ENCODE measurements around the gene CRHR1.
A peak's percentile ranks its signal among the peaks of the same experiment; 100 is the strongest.
"Not testable (repeated sequence)": the region's sequence is repeated elsewhere in the genome, so short reads cannot be mapped to it uniquely, and the experiment has no call there.

The CRHR1 gene

GRCh38 chr17:45847101-45847500 lies 63.0 kb downstream of the CRHR1 start:
- no peak for DNase-seq

GRCh38 chr17:45847747-45848146 lies 63.6 kb downstream of the CRHR1 start:
- no peak for DNase-seq

GRCh38 chr17:45848405-45848804 lies 64.3 kb downstream of the CRHR1 start:
- DNase-seq = no peak

GRCh38 chr17:45848868-45849535 lies 64.9 kb downstream of the CRHR1 start:
- DNase-seq = no peak

GRCh38 chr17:45849536-45849990 lies 65.4 kb downstream of the CRHR1 start:
- DNase-seq = no peak

GRCh38 chr17:45850011-45850410 lies 65.9 kb downstream of the CRHR1 start:
- DNase-seq = no peak

- no peak for DNase-seq
Observed at GRCh38 chr17:45850468-45850867, 66.3 kb downstream of the CRHR1 start.

GRCh38 chr17:45851022-45851421 lies 66.9 kb downstream of the CRHR1 start:
- DNase-seq = no peak

- no peak for DNase-seq
Observed at GRCh38 chr17:45851464-45851863, 67.3 kb downstream of the CRHR1 start.

GRCh38 chr17:45851873-45852272 lies 67.8 kb downstream of the CRHR1 start:
- DNase-seq = no peak

GRCh38 chr17:45852535-45853297 lies 68.6 kb downstream of the CRHR1 start:
- DNase-seq = peak; percentile 71

- no peak for DNase-seq
Observed at GRCh38 chr17:45854209-45854608, 70.1 kb downstream of the CRHR1 start.

- no peak for DNase-seq
Observed at GRCh38 chr17:45855691-45856336, 71.7 kb downstream of the CRHR1 start.

GRCh38 chr17:45857977-45858708 lies 74.0 kb downstream of the CRHR1 start:
- no peak for DNase-seq

- DNase-seq = no peak
Observed at GRCh38 chr17:45861165-45861564, 77.0 kb downstream of the CRHR1 start.

- DNase-seq = not testable (repeated sequence)
Observed at GRCh38 chr17:45862127-45862526, 78.0 kb downstream of the CRHR1 start.

GRCh38 chr17:45863857-45864654 lies 79.9 kb downstream of the CRHR1 start:
- DNase-seq = no peak

GRCh38 chr17:45867171-45867570 lies 83.1 kb downstream of the CRHR1 start:
- DNase-seq = no peak

- DNase-seq = no peak
Observed at GRCh38 chr17:45867702-45868101, 83.6 kb downstream of the CRHR1 start.

GRCh38 chr17:45868276-45868675 lies 84.2 kb downstream of the CRHR1 start:
- DNase-seq = no peak

GRCh38 chr17:45869676-45870341 lies 85.7 kb downstream of the CRHR1 start:
- DNase-seq = no peak

Measured in NCI-H2107 (cell line).